Tibial nerve (tissue), 4 donors: ENCODE data around the gene AHRR.

Experiments used
- CTCF ChIP-seq, 5 experiments: fragments of 200-600 bp in 3 of 5; fragments of 450-650 bp in 2 of 5; sonication (generic) in 3 of 5; IDR thresholded peaks; one replicate each; pipeline ENCODE4 v1.5.1; 2016 to 2019; ENCODE audit warnings: antibody characterized with exemption in 5 of 5, mild to moderate bottlenecking in 3 of 5, moderate library complexity in 2 of 5
- EP300 ChIP-seq, 2 donors: sonication (generic); formaldehyde crosslinking; IDR thresholded peaks; one replicate each; pipeline ENCODE4 v1.6.1; 2017; ENCODE audit warnings: antibody characterized with exemption in 2 of 2, mild to moderate bottlenecking in 1 of 2
- POLR2A ChIP-seq, 2 donors: fragments of 450-650 bp; IDR thresholded peaks; one replicate each; pipeline ENCODE4 v1.6.1; 2017; ENCODE audit warnings: antibody characterized with exemption in 2 of 2, mild to moderate bottlenecking in 2 of 2, moderate library complexity in 2 of 2

- no peak for TF ChIP-seq CTCF (IDR thresholded peaks at IDR 0.05)
- no peak for TF ChIP-seq POLR2A (IDR thresholded peaks at IDR 0.05)
- no peak for TF ChIP-seq EP300 (IDR thresholded peaks at IDR 0.05)
Measured at GRCh38 chr5:360257-361027, 38.9 kb downstream of the AHRR start.
